Esophagus muscularis mucosa (tissue), 4 donors: ENCODE data around the gene DOCK2.

Experiments used
- EP300 ChIP-seq: sonication (generic); formaldehyde crosslinking; IDR thresholded peaks from one replicate; pipeline ENCODE4 v1.6.1; 2017; ENCODE audit warnings: antibody characterized with exemption
- POLR2A ChIP-seq: fragments of 450-650 bp; IDR thresholded peaks from one replicate; pipeline ENCODE4 v1.6.1; 2017; ENCODE audit warnings: antibody characterized with exemption, moderate library complexity, mild to moderate bottlenecking, low read depth
- POLR2AphosphoS5 ChIP-seq, 2 donors: sonication (generic); formaldehyde crosslinking; IDR thresholded peaks; one replicate each; pipeline ENCODE4 v1.6.1; 2017; ENCODE audit warnings: antibody characterized with exemption in 2 of 2
- TF ChIP-seq, protein P1 (sequence below), 3 experiments: fragments of 200-600 bp in 2 of 3; fragments of 450-650 bp in 1 of 3; sonication (generic) in 2 of 3; IDR thresholded peaks; one replicate each; pipeline ENCODE4 v1.5.1; 2017 to 2019; ENCODE audit warnings: antibody characterized with exemption in 3 of 3, mild to moderate bottlenecking in 2 of 3, moderate library complexity in 1 of 3

DNA sequence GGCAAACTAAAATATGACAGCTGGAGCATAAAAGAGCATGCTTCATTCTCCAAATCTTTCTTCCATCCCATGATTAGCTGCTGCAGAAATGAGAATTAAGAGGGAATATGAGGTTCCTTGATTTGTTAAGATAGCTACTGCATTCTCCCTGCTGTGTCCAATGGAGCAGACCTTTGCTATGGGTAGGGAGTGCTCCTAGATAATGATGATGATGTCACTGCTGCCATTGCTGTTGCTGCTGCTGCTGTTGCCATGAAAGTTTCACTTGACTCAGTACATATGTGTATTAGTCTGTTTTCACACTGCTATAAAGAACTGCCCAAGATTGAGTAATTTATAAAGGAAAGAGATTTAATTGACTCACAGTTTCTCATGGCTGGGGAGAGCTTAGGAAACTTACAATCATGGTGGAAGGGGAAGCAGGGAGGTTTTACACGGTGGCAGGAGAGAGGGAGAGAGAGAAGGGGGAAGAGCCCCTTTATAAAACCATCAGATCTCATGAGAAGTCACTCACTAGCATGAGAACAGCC is 214.3 kb downstream of the DOCK2 start:
- TF ChIP-seq, protein P1, sequence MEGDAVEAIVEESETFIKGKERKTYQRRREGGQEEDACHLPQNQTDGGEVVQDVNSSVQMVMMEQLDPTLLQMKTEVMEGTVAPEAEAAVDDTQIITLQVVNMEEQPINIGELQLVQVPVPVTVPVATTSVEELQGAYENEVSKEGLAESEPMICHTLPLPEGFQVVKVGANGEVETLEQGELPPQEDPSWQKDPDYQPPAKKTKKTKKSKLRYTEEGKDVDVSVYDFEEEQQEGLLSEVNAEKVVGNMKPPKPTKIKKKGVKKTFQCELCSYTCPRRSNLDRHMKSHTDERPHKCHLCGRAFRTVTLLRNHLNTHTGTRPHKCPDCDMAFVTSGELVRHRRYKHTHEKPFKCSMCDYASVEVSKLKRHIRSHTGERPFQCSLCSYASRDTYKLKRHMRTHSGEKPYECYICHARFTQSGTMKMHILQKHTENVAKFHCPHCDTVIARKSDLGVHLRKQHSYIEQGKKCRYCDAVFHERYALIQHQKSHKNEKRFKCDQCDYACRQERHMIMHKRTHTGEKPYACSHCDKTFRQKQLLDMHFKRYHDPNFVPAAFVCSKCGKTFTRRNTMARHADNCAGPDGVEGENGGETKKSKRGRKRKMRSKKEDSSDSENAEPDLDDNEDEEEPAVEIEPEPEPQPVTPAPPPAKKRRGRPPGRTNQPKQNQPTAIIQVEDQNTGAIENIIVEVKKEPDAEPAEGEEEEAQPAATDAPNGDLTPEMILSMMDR (IDR thresholded peaks at IDR 0.05) = no peak
- TF ChIP-seq POLR2AphosphoS5 (IDR thresholded peaks at IDR 0.05) (no peak), POLR2A (no peak), EP300 (no peak)
